Caco-2 (cell line): ENCODE measurements around the gene MACROD2. TPM values are rescaled to one million over a fixed set of nuclear protein-coding genes. Genes with fewer than 3 reads are reported as not detected.

ENCODE experiments used
- BruUV-seq: library from RNA; stranded (reverse); fragments of 400-500 nt; replicated peaks from 2 replicates; lab custom pipeline; 2021; lab: Mats Ljungman, UMichigan
- CTCF ChIA-PET: fragments of 300-600 bp; sonication (Branson Sonifier 250); formaldehyde crosslinking; loops from one replicate; lab custom pipeline; 2022; ENCODE audit warnings: antibody characterized with exemption; lab: Charles Lee
- POLR2A ChIA-PET: fragments of 300-600 bp; sonication (Branson Sonifier 250); formaldehyde crosslinking; loops from one replicate; lab custom pipeline; 2022; ENCODE audit warnings: antibody characterized with exemption; lab: Charles Lee
- DNase-seq, 2 experiments: peaks; one replicate each; pipeline versions ENCODE4 v3.0.0 to v3.0.0-alpha.2; 2020 to 2022
- H3K27me3 ChIP-seq: replicated peaks from 2 replicates; pipeline ENCODE4 v1.6.0; 2011; ENCODE audit warnings: low read length; ENCODE audit not compliant: control insufficient read depth, insufficient read depth
- H3K36me3 ChIP-seq: 2 replicates; pipeline ENCODE4 v1.5.1; 2011; ENCODE audit warnings: low read length; ENCODE audit not compliant: control insufficient read depth, insufficient read depth
- H3K4me1 ChIP-seq: fragments of 250-450 bp; sonication (Bioruptor Pico); 2 replicates; pipeline ENCODE4 v1.5.1; 2020; ENCODE audit warnings: mild to moderate bottlenecking
- H3K4me3 ChIP-seq: 2 replicates; pipeline ENCODE4 v1.5.1; 2011; ENCODE audit warnings: low read depth, mild to moderate bottlenecking, control low read depth, low read length
- H3K9me3 ChIP-seq: fragments of 250-450 bp; sonication (Bioruptor Pico); 2 replicates; pipeline ENCODE4 v1.5.1; 2020; ENCODE audit warnings: mild to moderate bottlenecking, moderate library complexity
- H3K27ac Mint-ChIP-seq: one replicate; pipeline ENCODE4 v1.8.0; 2022; ENCODE audit warnings: mixed read lengths; ENCODE audit not compliant: unreplicated experiment
- H3K27me3 Mint-ChIP-seq: one replicate; pipeline ENCODE4 v1.8.0; 2022; ENCODE audit warnings: mixed read lengths; ENCODE audit not compliant: insufficient read depth, unreplicated experiment
- H3K36me3 Mint-ChIP-seq: one replicate; pipeline ENCODE4 v1.8.0; 2022; ENCODE audit warnings: mild to moderate bottlenecking, mixed read lengths; ENCODE audit not compliant: insufficient read depth, unreplicated experiment
- H3K4me1 Mint-ChIP-seq: one replicate; pipeline ENCODE4 v1.8.0; 2022; ENCODE audit warnings: low read depth, mixed read lengths; ENCODE audit not compliant: unreplicated experiment
- H3K4me3 Mint-ChIP-seq: one replicate; pipeline ENCODE4 v1.8.0; 2022; ENCODE audit warnings: mild to moderate bottlenecking, moderate library complexity, mixed read lengths; ENCODE audit not compliant: unreplicated experiment
- H3K9me3 Mint-ChIP-seq: one replicate; pipeline ENCODE4 v1.8.0; 2022; ENCODE audit warnings: mixed read lengths; ENCODE audit not compliant: unreplicated experiment
- CTCF ChIP-seq, 2 experiments: fragments of 200-600 bp in 1 of 2; IDR thresholded peaks; 1 replicate in 1 of 2; 2 replicates in 1 of 2; pipeline versions ENCODE4 v1.5.1 to v1.8.0; 2011 to 2022; ENCODE audit warnings: antibody characterized with exemption in 1 of 2, control low read depth in 1 of 2, inconsistent platforms in 1 of 2, low read depth in 1 of 2, low read length in 1 of 2, mild to moderate bottlenecking in 1 of 2, moderate library complexity in 1 of 2; ENCODE audit not compliant: insufficient read depth in 1 of 2, severe bottlenecking in 1 of 2, unreplicated experiment in 1 of 2
- intact Hi-C: fragments of 100-400 bp; cut with micrococcal nuclease; formaldehyde crosslinking; loops from one replicate; pipeline ENCODE4 v1.10.0; 2022; ENCODE audit not compliant: unreplicated experiment
- total RNA-seq: library from RNA; stranded (reverse); gene quantifications from 2 replicates; pipeline ENCODE4 v1.2.3, GENCODE V29; 2022

Gene MACROD2
- total RNA-seq, 1 experiment from 2014 or later, result 6.4 TPM

GRCh38 chr20:15921930-15922329, 1926.6 kb downstream of the MACROD2 start:
- Histone ChIP-seq H3K36me3 (no peaks in the 10 kb centered on the region), H3K4me3 (no peak overlapping the region), H3K4me1 (no peaks in the 10 kb centered on the region), H3K27me3 (no peaks in the 10 kb centered on the region), H3K9me3 (no peaks in the 10 kb centered on the region)
- no peaks in the 10 kb centered on the region for H3K36me3 Mint-ChIP-seq
- BruUV-seq, result no TSS peak
- H3K9me3 Mint-ChIP-seq, result no peaks in the 10 kb centered on the region
- ChIA-PET CTCF (no interaction called here), POLR2A (no interaction called here)
- H3K4me3 Mint-ChIP-seq, result no peak overlapping the region
- H3K4me1 Mint-ChIP-seq, result no peaks in the 10 kb centered on the region
- no peak overlapping the region for H3K27ac Mint-ChIP-seq
- H3K27me3 Mint-ChIP-seq, result peaks cover 3% of the 10 kb centered on the region
- intact Hi-C loops, result no loop called here
- no peak for TF ChIP-seq CTCF (IDR thresholded peaks at IDR 0.05; ENCODE audit: insufficient read depth in 1 of 2, low read depth in 1 of 2, low read length in 1 of 2, severe bottlenecking in 1 of 2, unreplicated experiment in 1 of 2)
- DNase-seq, result no peak

GRCh38 chr20:15922556-15922955, 1927.2 kb downstream of the MACROD2 start:
- POLR2A ChIA-PET, result no interaction called here

GRCh38 chr20:15923030-15923776, 1927.9 kb downstream of the MACROD2 start:
- no peak overlapping the region for H3K4me3 Mint-ChIP-seq

More at GRCh38 chr20:15922556-15922955, 1927.2 kb downstream of the MACROD2 start:
- intact Hi-C loops, result no loop called here
- Mint-ChIP-seq H3K9me3 (no peaks in the 10 kb centered on the region), H3K27ac (no peak overlapping the region), H3K4me1 (no peaks in the 10 kb centered on the region), H3K36me3 (no peaks in the 10 kb centered on the region), H3K27me3 (peaks cover 3% of the 10 kb centered on the region), H3K4me3 (no peak overlapping the region)
- BruUV-seq, result no TSS peak
- Histone ChIP-seq H3K4me1 (no peaks in the 10 kb centered on the region), H3K36me3 (no peaks in the 10 kb centered on the region), H3K27me3 (no peaks in the 10 kb centered on the region), H3K4me3 (no peak overlapping the region), H3K9me3 (no peaks in the 10 kb centered on the region)
- TF ChIP-seq CTCF (IDR thresholded peaks at IDR 0.05; ENCODE audit: insufficient read depth in 1 of 2, low read depth in 1 of 2, low read length in 1 of 2, severe bottlenecking in 1 of 2, unreplicated experiment in 1 of 2), result no peak
- DNase-seq, result no peak
- CTCF ChIA-PET, result no interaction called here

More at GRCh38 chr20:15923030-15923776, 1927.9 kb downstream of the MACROD2 start:
- Mint-ChIP-seq H3K4me1 (no peaks in the 10 kb centered on the region), H3K27ac (no peak overlapping the region), H3K36me3 (no peaks in the 10 kb centered on the region), H3K9me3 (no peaks in the 10 kb centered on the region), H3K27me3 (peaks cover 3% of the 10 kb centered on the region)
- TF ChIP-seq CTCF (IDR thresholded peaks at IDR 0.05; ENCODE audit: insufficient read depth in 1 of 2, low read depth in 1 of 2, low read length in 1 of 2, severe bottlenecking in 1 of 2, unreplicated experiment in 1 of 2), result no peak
- intact Hi-C loops, result no loop called here
- no peak for DNase-seq
- no peak overlapping the region for H3K4me3 ChIP-seq
- ChIA-PET CTCF (no interaction called here), POLR2A (no interaction called here)
- H3K4me1 ChIP-seq, result no peaks in the 10 kb centered on the region
- H3K9me3 ChIP-seq, result no peaks in the 10 kb centered on the region
- H3K36me3 ChIP-seq, result no peaks in the 10 kb centered on the region
- no TSS peak for BruUV-seq
- H3K27me3 ChIP-seq, result no peaks in the 10 kb centered on the region
